Caco-2 (cell line): Measurements from ENCODE around the gene GPR63. TPM values are rescaled to one million over a fixed set of nuclear protein-coding genes. Genes with fewer than 3 reads are reported as not detected.

Source experiments
- BruUV-seq: library from RNA; stranded (reverse); fragments of 400-500 nt; replicated peaks from 2 replicates; lab custom pipeline; 2021; lab: Mats Ljungman, UMichigan
- CTCF ChIA-PET: fragments of 300-600 bp; sonication (Branson Sonifier 250); formaldehyde crosslinking; loops from one replicate; lab custom pipeline; 2022; ENCODE audit warnings: antibody characterized with exemption; lab: Charles Lee
- POLR2A ChIA-PET: fragments of 300-600 bp; sonication (Branson Sonifier 250); formaldehyde crosslinking; loops from one replicate; lab custom pipeline; 2022; ENCODE audit warnings: antibody characterized with exemption; lab: Charles Lee
- DNase-seq, 2 experiments: peaks; one replicate each; pipeline versions ENCODE4 v3.0.0 to v3.0.0-alpha.2; 2020 to 2022
- H3K27me3 ChIP-seq: replicated peaks from 2 replicates; pipeline ENCODE4 v1.6.0; 2011; ENCODE audit warnings: low read length; ENCODE audit not compliant: control insufficient read depth, insufficient read depth
- H3K36me3 ChIP-seq: 2 replicates; pipeline ENCODE4 v1.5.1; 2011; ENCODE audit warnings: low read length; ENCODE audit not compliant: control insufficient read depth, insufficient read depth
- H3K4me1 ChIP-seq: fragments of 250-450 bp; sonication (Bioruptor Pico); 2 replicates; pipeline ENCODE4 v1.5.1; 2020; ENCODE audit warnings: mild to moderate bottlenecking
- H3K4me3 ChIP-seq: 2 replicates; pipeline ENCODE4 v1.5.1; 2011; ENCODE audit warnings: low read depth, mild to moderate bottlenecking, control low read depth, low read length
- H3K9me3 ChIP-seq: fragments of 250-450 bp; sonication (Bioruptor Pico); 2 replicates; pipeline ENCODE4 v1.5.1; 2020; ENCODE audit warnings: mild to moderate bottlenecking, moderate library complexity
- H3K27ac Mint-ChIP-seq: one replicate; pipeline ENCODE4 v1.8.0; 2022; ENCODE audit warnings: mixed read lengths; ENCODE audit not compliant: unreplicated experiment
- H3K27me3 Mint-ChIP-seq: one replicate; pipeline ENCODE4 v1.8.0; 2022; ENCODE audit warnings: mixed read lengths; ENCODE audit not compliant: insufficient read depth, unreplicated experiment
- H3K36me3 Mint-ChIP-seq: one replicate; pipeline ENCODE4 v1.8.0; 2022; ENCODE audit warnings: mild to moderate bottlenecking, mixed read lengths; ENCODE audit not compliant: insufficient read depth, unreplicated experiment
- H3K4me1 Mint-ChIP-seq: one replicate; pipeline ENCODE4 v1.8.0; 2022; ENCODE audit warnings: low read depth, mixed read lengths; ENCODE audit not compliant: unreplicated experiment
- H3K4me3 Mint-ChIP-seq: one replicate; pipeline ENCODE4 v1.8.0; 2022; ENCODE audit warnings: mild to moderate bottlenecking, moderate library complexity, mixed read lengths; ENCODE audit not compliant: unreplicated experiment
- H3K9me3 Mint-ChIP-seq: one replicate; pipeline ENCODE4 v1.8.0; 2022; ENCODE audit warnings: mixed read lengths; ENCODE audit not compliant: unreplicated experiment
- intact Hi-C: fragments of 100-400 bp; cut with micrococcal nuclease; formaldehyde crosslinking; loops from one replicate; pipeline ENCODE4 v1.10.0; 2022; ENCODE audit not compliant: unreplicated experiment
- total RNA-seq: library from RNA; stranded (reverse); gene quantifications from 2 replicates; pipeline ENCODE4 v1.2.3, GENCODE V29; 2022
- TF ChIP-seq, protein P1 (sequence below), 2 experiments: fragments of 200-600 bp in 1 of 2; IDR thresholded peaks; 1 replicate in 1 of 2; 2 replicates in 1 of 2; pipeline versions ENCODE4 v1.5.1 to v1.8.0; 2011 to 2022; ENCODE audit warnings: antibody characterized with exemption in 1 of 2, control low read depth in 1 of 2, inconsistent platforms in 1 of 2, low read depth in 1 of 2, low read length in 1 of 2, mild to moderate bottlenecking in 1 of 2, moderate library complexity in 1 of 2; ENCODE audit not compliant: insufficient read depth in 1 of 2, severe bottlenecking in 1 of 2, unreplicated experiment in 1 of 2

Gene GPR63
- total RNA-seq, 1 experiment from 2014 or later, result 0.11 TPM

DNA sequence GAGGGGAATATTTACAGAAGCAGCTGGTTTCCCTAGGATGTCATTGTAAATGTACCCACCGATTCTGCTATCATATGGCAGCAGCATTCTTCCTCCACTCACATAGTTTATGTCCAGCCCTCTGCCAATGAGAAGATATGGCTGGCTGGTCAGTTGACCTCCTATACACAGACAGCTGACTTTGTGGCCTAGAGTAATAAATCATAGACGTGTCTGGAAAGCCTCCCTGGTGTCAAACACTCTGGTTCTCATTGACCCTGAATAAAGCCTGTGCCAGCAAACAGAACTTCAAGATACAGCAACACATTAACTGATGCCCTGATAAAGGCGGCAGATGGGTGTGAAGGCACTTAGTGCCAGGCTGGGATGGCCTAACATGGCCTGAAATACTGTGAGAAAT, 52.6 kb downstream of the GPR63 start:
- Mint-ChIP-seq H3K36me3 (no peaks in the 10 kb centered on the region), H3K4me1 (no peaks in the 10 kb centered on the region), H3K27ac (no peak overlapping the region), H3K27me3 (peaks cover 3% of the 10 kb centered on the region), H3K4me3 (no peak overlapping the region), H3K9me3 (no peaks in the 10 kb centered on the region)
- Histone ChIP-seq H3K4me3 (no peak overlapping the region), H3K36me3 (no peaks in the 10 kb centered on the region), H3K27me3 (no peaks in the 10 kb centered on the region), H3K9me3 (no peaks in the 10 kb centered on the region), H3K4me1 (no peaks in the 10 kb centered on the region)
- POLR2A ChIA-PET, result no interaction called here
- CTCF ChIA-PET, result no interaction called here
- TF ChIP-seq, protein P1, sequence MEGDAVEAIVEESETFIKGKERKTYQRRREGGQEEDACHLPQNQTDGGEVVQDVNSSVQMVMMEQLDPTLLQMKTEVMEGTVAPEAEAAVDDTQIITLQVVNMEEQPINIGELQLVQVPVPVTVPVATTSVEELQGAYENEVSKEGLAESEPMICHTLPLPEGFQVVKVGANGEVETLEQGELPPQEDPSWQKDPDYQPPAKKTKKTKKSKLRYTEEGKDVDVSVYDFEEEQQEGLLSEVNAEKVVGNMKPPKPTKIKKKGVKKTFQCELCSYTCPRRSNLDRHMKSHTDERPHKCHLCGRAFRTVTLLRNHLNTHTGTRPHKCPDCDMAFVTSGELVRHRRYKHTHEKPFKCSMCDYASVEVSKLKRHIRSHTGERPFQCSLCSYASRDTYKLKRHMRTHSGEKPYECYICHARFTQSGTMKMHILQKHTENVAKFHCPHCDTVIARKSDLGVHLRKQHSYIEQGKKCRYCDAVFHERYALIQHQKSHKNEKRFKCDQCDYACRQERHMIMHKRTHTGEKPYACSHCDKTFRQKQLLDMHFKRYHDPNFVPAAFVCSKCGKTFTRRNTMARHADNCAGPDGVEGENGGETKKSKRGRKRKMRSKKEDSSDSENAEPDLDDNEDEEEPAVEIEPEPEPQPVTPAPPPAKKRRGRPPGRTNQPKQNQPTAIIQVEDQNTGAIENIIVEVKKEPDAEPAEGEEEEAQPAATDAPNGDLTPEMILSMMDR (IDR thresholded peaks at IDR 0.05; ENCODE audit: insufficient read depth in 1 of 2, low read depth in 1 of 2, low read length in 1 of 2, severe bottlenecking in 1 of 2, unreplicated experiment in 1 of 2), result no peak
- DNase-seq, result no peak
- intact Hi-C loops, result no loop called here
- no TSS peak for BruUV-seq

DNA sequence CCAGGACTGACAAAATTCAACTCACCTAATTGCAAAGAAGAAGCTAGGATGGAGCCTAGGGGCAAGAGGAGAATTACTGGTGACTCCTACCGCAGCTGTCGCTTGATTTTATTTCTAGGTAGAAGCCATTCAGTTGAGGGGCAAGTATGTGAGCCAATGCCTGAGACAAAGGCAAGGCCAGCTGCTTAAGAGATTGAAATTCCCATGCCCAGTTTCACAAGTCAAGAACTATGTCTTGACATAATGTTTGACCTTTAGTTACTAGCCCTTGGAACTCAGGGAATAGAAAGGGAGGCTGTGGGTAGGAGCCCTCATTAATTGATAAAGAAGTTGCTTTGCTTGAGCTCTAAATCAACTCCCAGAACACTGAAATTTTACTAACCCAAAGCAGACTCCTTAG, 54.0 kb downstream of the GPR63 start:
- Histone ChIP-seq H3K36me3 (no peaks in the 10 kb centered on the region), H3K4me1 (no peaks in the 10 kb centered on the region), H3K27me3 (no peaks in the 10 kb centered on the region), H3K4me3 (no peak overlapping the region), H3K9me3 (no peaks in the 10 kb centered on the region)
- DNase-seq, result no peak
- no peaks in the 10 kb centered on the region for H3K9me3 Mint-ChIP-seq
- POLR2A ChIA-PET, result no interaction called here
- intact Hi-C loops, result no loop called here
- H3K36me3 Mint-ChIP-seq, result no peaks in the 10 kb centered on the region
- H3K27me3 Mint-ChIP-seq, result peaks cover 3% of the 10 kb centered on the region
- no peak overlapping the region for H3K27ac Mint-ChIP-seq
- BruUV-seq, result no TSS peak
- CTCF ChIA-PET, result no interaction called here
- TF ChIP-seq, protein P1 (IDR thresholded peaks at IDR 0.05; ENCODE audit: insufficient read depth in 1 of 2, low read depth in 1 of 2, low read length in 1 of 2, severe bottlenecking in 1 of 2, unreplicated experiment in 1 of 2), result no peak
- no peak overlapping the region for H3K4me3 Mint-ChIP-seq
- H3K4me1 Mint-ChIP-seq, result no peaks in the 10 kb centered on the region

DNA sequence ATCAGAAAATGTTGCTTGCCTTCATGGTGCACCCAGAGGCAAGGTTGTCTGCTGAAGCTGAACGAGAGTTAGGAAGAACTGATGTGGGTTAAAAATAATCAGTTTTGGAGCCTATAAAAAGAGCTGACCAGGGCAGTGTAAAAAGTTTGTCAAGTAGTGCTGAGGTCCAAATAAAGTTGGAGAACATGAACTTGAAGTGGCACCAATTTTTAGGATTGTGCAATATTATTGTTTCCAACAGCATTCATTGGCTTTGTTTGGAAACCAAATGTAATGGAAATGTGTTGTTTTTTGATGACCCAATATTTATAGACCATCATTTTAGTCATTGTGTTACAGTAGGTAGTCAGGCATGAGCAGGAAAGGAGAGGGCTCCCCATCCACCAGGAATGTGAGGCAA, 55.7 kb downstream of the GPR63 start:
- H3K36me3 ChIP-seq, result no peaks in the 10 kb centered on the region
- peaks cover 3% of the 10 kb centered on the region for H3K27me3 Mint-ChIP-seq
- H3K4me3 ChIP-seq, result no peak overlapping the region
- intact Hi-C loops, result no loop called here
- POLR2A ChIA-PET, result no interaction called here
- no peaks in the 10 kb centered on the region for H3K4me1 Mint-ChIP-seq
- no peaks in the 10 kb centered on the region for H3K27me3 ChIP-seq
- no peak for DNase-seq
- BruUV-seq, result no TSS peak
- H3K9me3 Mint-ChIP-seq, result no peaks in the 10 kb centered on the region
- no peak overlapping the region for H3K4me3 Mint-ChIP-seq
- H3K9me3 ChIP-seq, result no peaks in the 10 kb centered on the region
- no peaks in the 10 kb centered on the region for H3K36me3 Mint-ChIP-seq
- no peaks in the 10 kb centered on the region for H3K4me1 ChIP-seq
- TF ChIP-seq, protein P1 (IDR thresholded peaks at IDR 0.05; ENCODE audit: insufficient read depth in 1 of 2, low read depth in 1 of 2, low read length in 1 of 2, severe bottlenecking in 1 of 2, unreplicated experiment in 1 of 2), result no peak
- CTCF ChIA-PET, result no interaction called here
- no peak overlapping the region for H3K27ac Mint-ChIP-seq
